B cell (primary cell): Measurements from ENCODE around the gene SLC52A3. TPM values are rescaled to one million over a fixed set of nuclear protein-coding genes. Genes with fewer than 3 reads are reported as not detected.

Source experiments
- ATAC-seq: fragments of 200-7000 bp; cut with Tn5 transposase; one replicate; pipeline ENCODE4 v1.10.0; 2021; ENCODE audit warnings: low read depth, mild to moderate bottlenecking, moderate number of reproducible peaks, moderate library complexity
- CTCF ChIA-PET: fragments of 350-600 bp; sonication (Branson Sonifier 250); formaldehyde crosslinking; loops from one replicate; lab custom pipeline; 2021; ENCODE audit warnings: antibody characterized with exemption, inconsistent platforms; lab: Charles Lee
- POLR2A ChIA-PET: fragments of 350-600 bp; sonication (Branson Sonifier 250); formaldehyde crosslinking; loops from one replicate; lab custom pipeline; 2021; ENCODE audit warnings: antibody characterized with exemption; lab: Charles Lee
- DNase-seq: peaks from one replicate; pipeline ENCODE4 v3.0.0; 2013
- H2AFZ ChIP-seq: 2 replicates; pipeline ENCODE4 v1.6.1; 2012; ENCODE audit warnings: mild to moderate bottlenecking, low read depth, low read length; ENCODE audit not compliant: insufficient read depth, poor library complexity, severe bottlenecking
- H3K27ac ChIP-seq, 2 donors: 1 replicate in 1 of 2; 2 replicates in 1 of 2; pipeline ENCODE4 v1.5.1; 2012 to 2013; ENCODE audit warnings: low read length in 2 of 2, mild to moderate bottlenecking in 2 of 2, moderate library complexity in 1 of 2
- H3K27me3 ChIP-seq, 4 experiments: fragments of 200-600 bp in 1 of 4; sonication (generic) in 1 of 4; replicated peaks in 1 of 4; 1 replicate in 2 of 4; 2 replicates in 2 of 4; pipeline versions ENCODE4 v1.6.1 to v1.7.0; 2013 to 2016; ENCODE audit warnings: low read length in 3 of 4, mild to moderate bottlenecking in 2 of 4, mixed read lengths in 1 of 4, moderate library complexity in 1 of 4; ENCODE audit not compliant: insufficient read depth in 4 of 4, control insufficient read depth in 3 of 4; ENCODE audit errors: control extremely low read depth in 1 of 4
- H3K36me3 ChIP-seq, 2 experiments: replicated peaks in 1 of 2; 1 replicate in 1 of 2; 2 replicates in 1 of 2; pipeline versions ENCODE4 v1.6.1 to v1.7.1; 2013; ENCODE audit warnings: low read length in 1 of 2; ENCODE audit not compliant: insufficient read depth in 2 of 2, control insufficient read depth in 1 of 2; ENCODE audit errors: control extremely low read depth in 1 of 2, extremely low read depth in 1 of 2
- H3K4me1 ChIP-seq, 2 donors: fragments of 200-600 bp in 1 of 2; sonication (generic) in 1 of 2; 1 replicate in 1 of 2; 2 replicates in 1 of 2; pipeline versions ENCODE4 v1.5.1 to v1.6.1; 2013 to 2017; ENCODE audit warnings: low read length in 2 of 2; ENCODE audit not compliant: control insufficient read depth in 2 of 2, insufficient read depth in 2 of 2
- H3K4me2 ChIP-seq: replicated peaks from 2 replicates; pipeline ENCODE3; 2012; ENCODE audit warnings: mild to moderate bottlenecking, low read depth, low read length; ENCODE audit not compliant: poor library complexity, severe bottlenecking
- H3K4me3 ChIP-seq, 5 experiments: fragments of 200-600 bp in 1 of 5; sonication (generic) in 1 of 5; 1 replicate in 3 of 5; 2 replicates in 2 of 5; pipeline versions ENCODE4 v1.5.1 to v1.7.0; 2011 to 2016; ENCODE audit warnings: low read length in 4 of 5, mild to moderate bottlenecking in 4 of 5, low read depth in 2 of 5, control low read depth in 1 of 5, moderate library complexity in 1 of 5; ENCODE audit not compliant: insufficient read depth in 1 of 5; ENCODE audit errors: control extremely low read depth in 1 of 5, extremely low read depth in 1 of 5
- H3K79me2 ChIP-seq: fragments of 200-600 bp; sonication (generic); one replicate; pipeline ENCODE4 v1.6.0; 2016; ENCODE audit warnings: low read length; ENCODE audit not compliant: control insufficient read depth, insufficient read depth
- H3K9ac ChIP-seq: fragments of 200-600 bp; sonication (generic); 2 replicates; pipeline ENCODE4 v1.6.1; 2017; ENCODE audit warnings: mild to moderate bottlenecking, low read length, moderate library complexity
- H3K9me3 ChIP-seq, 3 donors: one replicate each; pipeline versions ENCODE4 v1.6.1 to v1.7.1; 2013; ENCODE audit warnings: low read length in 2 of 3; ENCODE audit not compliant: control insufficient read depth in 2 of 3, insufficient read depth in 1 of 3; ENCODE audit errors: control extremely low read depth in 1 of 3
- H4K20me1 ChIP-seq: 2 replicates; pipeline ENCODE4 v1.6.0; 2012; ENCODE audit warnings: mild to moderate bottlenecking, low read length; ENCODE audit not compliant: insufficient read depth, control insufficient read depth, poor library complexity, severe bottlenecking
- H3K27ac Mint-ChIP-seq: one replicate; pipeline ENCODE4 v1.8.0; 2021; ENCODE audit warnings: mixed read lengths
- H3K27me3 Mint-ChIP-seq: one replicate; pipeline ENCODE4 v1.8.0; 2021; ENCODE audit warnings: mixed read lengths
- H3K4me1 Mint-ChIP-seq: one replicate; pipeline ENCODE4 v1.8.0; 2021; ENCODE audit warnings: mixed read lengths
- H3K4me3 Mint-ChIP-seq: one replicate; pipeline ENCODE4 v1.8.0; 2021; ENCODE audit warnings: mixed read lengths
- H3K9me3 Mint-ChIP-seq: one replicate; pipeline ENCODE4 v1.8.0; 2022; ENCODE audit warnings: mixed read lengths; ENCODE audit not compliant: insufficient read depth
- EZH2 ChIP-seq: IDR thresholded peaks from 2 replicates; pipeline ENCODE4 v1.6.1; 2012; ENCODE audit warnings: borderline replicate concordance, low read depth, mild to moderate bottlenecking, moderate library complexity, low read length; ENCODE audit not compliant: insufficient read depth, poor library complexity, severe bottlenecking
- WGBS: methylation state at CpG from one replicate; pipeline ENCODE4 v1.1.5; 2013; ENCODE audit warnings: missing lambda C conversion rate; ENCODE audit not compliant: insufficient coverage; 5-methylcytosine and 5-hydroxymethylcytosine counted together
- intact Hi-C: fragments of 100-400 bp; cut with micrococcal nuclease; formaldehyde crosslinking; loops from one replicate; pipeline ENCODE4 v1.10.0; 2022
- polyA plus RNA-seq: library from polyadenylated mRNA; depleted of rRNA; stranded (reverse); fragments of >200 nt; gene quantifications from 2 replicates; pipeline ENCODE4 v1.2.3, GENCODE V29; 2012
- total RNA-seq, 2 donors: library from RNA; stranded (reverse); fragments of 120-200 nt in 1 of 2; gene quantifications; 1 replicate in 1 of 2; 2 replicates in 1 of 2; pipeline versions ENCODE4 v1.2.3 to v1.2.4, GENCODE V29; 2013 to 2022
- TF ChIP-seq, protein P1 (sequence below): fragments of 200-600 bp; IDR thresholded peaks from one replicate; pipeline ENCODE4 v1.8.0; 2022; ENCODE audit warnings: antibody characterized with exemption, mild to moderate bottlenecking

Gene SLC52A3
- total and polyA plus RNA-seq, 2 donors (not counting 1 experiment from before 2014, with no cell fraction given), result not detected

DNA sequence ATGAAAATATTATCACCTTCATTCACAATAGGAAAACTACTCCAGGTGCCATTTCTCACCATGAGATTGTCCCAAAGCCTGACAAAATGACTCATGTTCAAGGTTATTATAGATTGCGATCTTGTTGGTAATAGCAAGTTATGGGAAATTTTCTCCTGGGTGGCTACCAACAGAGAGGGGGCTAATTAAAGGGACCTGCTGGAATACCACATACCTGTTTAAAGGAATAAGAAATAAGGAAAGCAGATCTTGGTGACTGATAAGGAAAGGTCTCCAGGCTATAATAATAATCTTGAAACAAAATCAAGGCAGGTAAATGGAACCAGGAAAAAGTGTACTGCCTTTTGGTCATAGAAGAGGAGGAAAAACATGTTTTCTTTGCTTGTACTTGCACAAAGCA, 1.4 kb downstream of the SLC52A3 start:
- no peak for TF ChIP-seq EZH2
- TF ChIP-seq, protein P1, sequence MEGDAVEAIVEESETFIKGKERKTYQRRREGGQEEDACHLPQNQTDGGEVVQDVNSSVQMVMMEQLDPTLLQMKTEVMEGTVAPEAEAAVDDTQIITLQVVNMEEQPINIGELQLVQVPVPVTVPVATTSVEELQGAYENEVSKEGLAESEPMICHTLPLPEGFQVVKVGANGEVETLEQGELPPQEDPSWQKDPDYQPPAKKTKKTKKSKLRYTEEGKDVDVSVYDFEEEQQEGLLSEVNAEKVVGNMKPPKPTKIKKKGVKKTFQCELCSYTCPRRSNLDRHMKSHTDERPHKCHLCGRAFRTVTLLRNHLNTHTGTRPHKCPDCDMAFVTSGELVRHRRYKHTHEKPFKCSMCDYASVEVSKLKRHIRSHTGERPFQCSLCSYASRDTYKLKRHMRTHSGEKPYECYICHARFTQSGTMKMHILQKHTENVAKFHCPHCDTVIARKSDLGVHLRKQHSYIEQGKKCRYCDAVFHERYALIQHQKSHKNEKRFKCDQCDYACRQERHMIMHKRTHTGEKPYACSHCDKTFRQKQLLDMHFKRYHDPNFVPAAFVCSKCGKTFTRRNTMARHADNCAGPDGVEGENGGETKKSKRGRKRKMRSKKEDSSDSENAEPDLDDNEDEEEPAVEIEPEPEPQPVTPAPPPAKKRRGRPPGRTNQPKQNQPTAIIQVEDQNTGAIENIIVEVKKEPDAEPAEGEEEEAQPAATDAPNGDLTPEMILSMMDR, result no peak
- intact Hi-C loops, result no loop called here
- ChIA-PET CTCF (no interaction called here), POLR2A (no interaction called here)
- H3K27ac Mint-ChIP-seq, result no peak overlapping the region
- Histone ChIP-seq H3K27me3 (peaks cover 0 to 11% (median 0%) of the 10 kb centered on the region in 4 experiments), H3K4me2 (no peak overlapping the region), H4K20me1 (no peaks in the 10 kb centered on the region), H3K79me2 (no peaks in the 10 kb centered on the region), H3K4me3 (no peak overlapping the region), H3K27ac (no peak overlapping the region), H2AFZ (no peak overlapping the region), H3K9ac (no peak overlapping the region), H3K4me1 (no peaks in the 10 kb centered on the region), H3K36me3 (no peaks in the 10 kb centered on the region), H3K9me3 (no peaks in the 10 kb centered on the region)
- H3K27me3 Mint-ChIP-seq, result peaks cover 26% of the 10 kb centered on the region
- no CpG with 5 or more reads among the region's 1 CpG for WGBS
- DNase-seq, result no peak
- no peaks in the 10 kb centered on the region for H3K9me3 Mint-ChIP-seq
- no peak overlapping the region for H3K4me3 Mint-ChIP-seq
- H3K4me1 Mint-ChIP-seq, result no peaks in the 10 kb centered on the region
- no peak for ATAC-seq

DNA sequence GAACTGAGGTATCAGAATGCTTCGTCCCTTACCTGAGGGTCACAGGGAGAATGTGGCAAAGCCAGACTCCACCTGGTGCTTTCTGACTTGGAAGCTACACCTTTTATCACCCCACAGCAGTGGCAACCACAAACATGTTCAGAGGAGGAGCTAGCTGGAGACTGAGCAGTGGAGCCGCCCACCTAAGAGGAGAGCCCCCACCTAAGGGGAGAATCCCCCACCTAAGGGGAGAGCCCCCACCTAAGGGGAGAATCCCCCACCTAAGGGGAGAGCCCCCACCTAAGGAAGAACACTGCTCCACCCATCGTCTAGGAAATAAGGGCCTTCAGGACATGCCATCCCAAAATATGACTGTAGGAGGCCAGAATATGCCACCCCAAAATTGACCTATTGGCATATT, 4.0 kb downstream of the SLC52A3 start:
- Histone ChIP-seq H3K27ac (no peak overlapping the region), H3K36me3 (no peaks in the 10 kb centered on the region), H3K4me3 (no peak overlapping the region), H4K20me1 (no peaks in the 10 kb centered on the region), H3K79me2 (no peaks in the 10 kb centered on the region), H3K9me3 (peaks cover 0 to 6% (median 0%) of the 10 kb centered on the region in 3 donors), H3K4me2 (no peak overlapping the region), H3K27me3 (peaks cover 0 to 12% (median 0%) of the 10 kb centered on the region in 4 experiments), H3K9ac (no peak overlapping the region), H3K4me1 (no peaks in the 10 kb centered on the region), H2AFZ (no peak overlapping the region)
- ChIA-PET POLR2A (no interaction called here), CTCF (no interaction called here)
- Mint-ChIP-seq H3K27me3 (peaks cover 18% of the 10 kb centered on the region), H3K4me3 (no peak overlapping the region), H3K9me3 (no peaks in the 10 kb centered on the region), H3K4me1 (no peaks in the 10 kb centered on the region), H3K27ac (no peak overlapping the region)
- 80% methylated on average over 1 of the region's 3 CpGs for WGBS
- ATAC-seq, result no peak
- no peak for DNase-seq
- intact Hi-C loops, result no loop called here
- TF ChIP-seq, protein P1, result no peak
- TF ChIP-seq EZH2, result no peak
